ENCODE measurements around the gene RNF169. TPM values are rescaled to one million over a fixed set of nuclear protein-coding genes. Genes with fewer than 3 reads are reported as not detected.

Gene RNF169
- total and polyA plus RNA-seq, 2 of the 4 experiments (the other 2 are of a cell fraction), result 3.6 to 23.3 TPM

DNA sequence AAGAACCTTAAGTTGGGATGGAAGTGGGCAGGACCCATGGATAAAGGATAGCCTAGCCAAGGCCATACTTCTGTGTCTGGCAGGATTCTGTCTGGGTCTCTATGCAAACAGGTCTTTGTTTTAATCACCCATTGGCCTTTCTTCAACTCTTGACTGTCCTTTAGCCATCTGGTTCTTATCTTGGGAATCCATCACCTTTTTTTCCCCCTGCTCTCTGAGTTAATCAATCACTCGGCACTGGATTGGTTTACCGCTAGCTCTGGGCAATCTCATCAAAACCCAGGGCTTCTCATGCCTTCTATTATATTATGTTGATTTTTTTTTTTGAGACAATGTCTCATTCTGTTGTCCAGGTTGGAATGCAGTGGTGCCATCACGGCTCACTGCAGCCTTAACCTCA lies 1.8 kb upstream of the RNF169 start:
- CTCF ChIA-PET, result no interaction called here

More for the DNA sequence above, 1.8 kb upstream of the RNF169 start:
- Histone ChIP-seq H3K14ac (replicated peaks; ENCODE audit: low read depth, low read length) (no peak overlapping the region), H3K18ac (ENCODE audit: low read depth, low read length) (no peak overlapping the region), H3K23ac (ENCODE audit: low read depth, low read length) (no peak overlapping the region), H2BK15ac (ENCODE audit: low read depth, low read length) (no peak overlapping the region), H4K8ac (ENCODE audit: low read depth in 2 of 2, low read length in 2 of 2) (no peak overlapping the region), H3K36me3 (ENCODE audit: control insufficient read depth, insufficient read depth, low read length) (no peaks in the 10 kb centered on the region), H3K56ac (ENCODE audit: extremely low read depth, insufficient read depth, low read length) (no peak overlapping the region), H3K9ac (ENCODE audit: low read depth, low read length) (no peak overlapping the region), H4K5ac (ENCODE audit: low read depth, low read length) (no peak overlapping the region), H2AK5ac (ENCODE audit: low read depth, low read length) (no peak overlapping the region), H3K9me3 (ENCODE audit: control insufficient read depth, insufficient read depth, low read length) (no peaks in the 10 kb centered on the region), H4K91ac (ENCODE audit: insufficient read depth, low read depth, low read length) (no peak overlapping the region), H2BK120ac (ENCODE audit: low read depth, low read length) (no peak overlapping the region), H3K27me3 (ENCODE audit: control insufficient read depth, insufficient read depth, low read length) (no peaks in the 10 kb centered on the region), H3K4me2 (ENCODE audit: low read depth, low read length) (no peak overlapping the region), H4K20me1 (ENCODE audit: insufficient read depth, low read length) (peaks cover 4% of the 10 kb centered on the region; the same call in 1 of the 2 replicates), H2AFZ (replicated peaks; ENCODE audit: low read length, poor library complexity) (no peak overlapping the region), H3K9me1 (ENCODE audit: insufficient read depth, low read length) (peaks cover 10% of the 10 kb centered on the region), H2BK5ac (ENCODE audit: low read depth, low read length, poor library complexity, severe bottlenecking) (no peak overlapping the region), H3K4me1 (ENCODE audit: control insufficient read depth, insufficient read depth, low read length) (peaks cover 13% of the 10 kb centered on the region), H3K79me1 (ENCODE audit: low read depth in 1 of 2, low read length in 2 of 2) (peaks cover 4 to 24% of the 10 kb centered on the region in 2 experiments; a peak in 2 of 4 replicates), H2BK20ac (ENCODE audit: low read depth, low read length) (no peak overlapping the region), H3K27ac (ENCODE audit: insufficient read depth, low read length) (no peak overlapping the region), H2AK9ac (replicated peaks; ENCODE audit: low read depth, low read length, poor library complexity) (no peak overlapping the region), H3K4ac (ENCODE audit: low read depth, low read length) (no peak overlapping the region), H3K4me3 (ENCODE audit: insufficient read depth, low read depth, low read length) (no peak overlapping the region)
- no CpG with 5 or more reads among the region's 3 CpGs for WGBS, 2 experiments (ENCODE audit: extremely low coverage in 2 of 2, insufficient read length in 1 of 2)
- no peak for DNase-seq
- intact Hi-C loops (cut with micrococcal nuclease) (no loop called here), in situ Hi-C loops (cut with MboI; ENCODE audit: low sequenced_read_pairs) (no loop called here), dilution Hi-C loops (cut with HindIII; ENCODE audit: low sequenced_read_pairs, unreplicated experiment) (loop anchor here (25.0 kb wide), 1 partner anchor 135 kb away; no protein-coding TSS in a partner anchor)
- TF ChIP-seq CEBPB (IDR thresholded peaks at IDR 0.05; ENCODE audit: low read depth, low read length) (no peak), CHD1 (IDR thresholded peaks at IDR 0.05; ENCODE audit: low read depth, low read length) (no peak), SMC3 (IDR thresholded peaks at IDR 0.05; ENCODE audit: low read depth, low read length) (no peak), BHLHE40 (IDR thresholded peaks at IDR 0.05; ENCODE audit: low read depth, low read length) (no peak), MAZ (IDR thresholded peaks at IDR 0.05; ENCODE audit: borderline replicate concordance, low read depth, low read length) (no peak), CTCF (conservative IDR thresholded peaks at IDR 0.05; ENCODE audit: low read depth, low read length) (no peak), POLR2A (IDR thresholded peaks at IDR 0.05; ENCODE audit: low read depth, low read length) (no peak), MAFK (IDR thresholded peaks at IDR 0.05; ENCODE audit: low read depth, low read length) (no peak), RCOR1 (IDR thresholded peaks at IDR 0.05; ENCODE audit: insufficient replicate concordance, low read length) (no peak), MXI1 (IDR thresholded peaks at IDR 0.05; ENCODE audit: borderline replicate concordance, low read depth, low read length) (no peak), NFE2L2 (IDR thresholded peaks at IDR 0.05; ENCODE audit: low read depth, low read length) (no peak), USF2 (IDR thresholded peaks at IDR 0.05; ENCODE audit: low read depth, low read length) (no peak), RAD21 (IDR thresholded peaks at IDR 0.05; ENCODE audit: low read length) (no peak), FOS (IDR thresholded peaks at IDR 0.05; ENCODE audit: low read depth, low read length) (no peak)
- TF ChIP-seq, protein P1, sequence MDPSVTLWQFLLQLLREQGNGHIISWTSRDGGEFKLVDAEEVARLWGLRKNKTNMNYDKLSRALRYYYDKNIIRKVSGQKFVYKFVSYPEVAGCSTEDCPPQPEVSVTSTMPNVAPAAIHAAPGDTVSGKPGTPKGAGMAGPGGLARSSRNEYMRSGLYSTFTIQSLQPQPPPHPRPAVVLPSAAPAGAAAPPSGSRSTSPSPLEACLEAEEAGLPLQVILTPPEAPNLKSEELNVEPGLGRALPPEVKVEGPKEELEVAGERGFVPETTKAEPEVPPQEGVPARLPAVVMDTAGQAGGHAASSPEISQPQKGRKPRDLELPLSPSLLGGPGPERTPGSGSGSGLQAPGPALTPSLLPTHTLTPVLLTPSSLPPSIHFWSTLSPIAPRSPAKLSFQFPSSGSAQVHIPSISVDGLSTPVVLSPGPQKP (IDR thresholded peaks at IDR 0.05; ENCODE audit: borderline replicate concordance, low read depth, low read length), result no peak
- POLR2A ChIA-PET (ENCODE audit: unreplicated experiment), result no interaction called here
- no peak for ATAC-seq (ENCODE audit: low read depth)
- BruUV-seq (replicated peaks), result no TSS peak
